Stimulated activated CD8-positive, alpha-beta memory T cell treated with anti-CD3 and anti-CD28 coated beads, Interleukin-7, amount 100 ng/mL, for 4 hours (primary cell): Measurements from ENCODE around the gene TBCK.

Experiments
- DNase-seq, 2 donors: peaks; one replicate each; pipeline ENCODE4 v3.0.0-alpha.2; 2020; ENCODE audit warnings: low read depth in 2 of 2

TBCK gene

GRCh38 chr4:106039796-106040195 lies 276.2 kb downstream of the TBCK start:
- no peak for DNase-seq

GRCh38 chr4:106038908-106039307 lies 277.1 kb downstream of the TBCK start:
- DNase-seq: no peak

GRCh38 chr4:106038012-106038411 lies 278.0 kb downstream of the TBCK start:
- no peak for DNase-seq

- no peak for DNase-seq
These were observed 279.2 kb downstream of the TBCK start for GRCh38 chr4:106036848-106037247.

GRCh38 chr4:106036334-106036733 lies 279.7 kb downstream of the TBCK start:
- DNase-seq: no peak

GRCh38 chr4:106035204-106035603 lies 280.8 kb downstream of the TBCK start:
- no peak for DNase-seq

GRCh38 chr4:106034751-106035150 lies 281.3 kb downstream of the TBCK start:
- DNase-seq: no peak

- no peak for DNase-seq
These were observed 281.8 kb downstream of the TBCK start for GRCh38 chr4:106034220-106034619.

GRCh38 chr4:106033469-106033868 lies 282.5 kb downstream of the TBCK start:
- no peak for DNase-seq

GRCh38 chr4:106032851-106033286 lies 283.1 kb downstream of the TBCK start:
- no peak for DNase-seq

GRCh38 chr4:106022454-106022853 lies 293.6 kb downstream of the TBCK start:
- no peak for DNase-seq

GRCh38 chr4:106021737-106022410 lies 294.1 kb downstream of the TBCK start:
- no peak for DNase-seq

GRCh38 chr4:106019771-106020170 lies 296.2 kb downstream of the TBCK start:
- DNase-seq: no peak

- DNase-seq: no peak
These were observed 298.0 kb downstream of the TBCK start for GRCh38 chr4:106017975-106018374.

- no peak for DNase-seq
These were observed 304.6 kb downstream of the TBCK start for GRCh38 chr4:106011387-106011786.

GRCh38 chr4:106010761-106011160 lies 305.2 kb downstream of the TBCK start:
- no peak for DNase-seq

- DNase-seq: no peak
These were observed 313.0 kb downstream of the TBCK start for GRCh38 chr4:106002994-106003393.

- no peak for DNase-seq
These were observed 317.6 kb downstream of the TBCK start for GRCh38 chr4:105998171-105999063.

- DNase-seq: no peak
These were observed 319.2 kb downstream of the TBCK start for GRCh38 chr4:105996845-105997244.

GRCh38 chr4:105994841-105995501 lies 321.0 kb downstream of the TBCK start:
- no peak for DNase-seq

GRCh38 chr4:105994061-105994460 lies 321.9 kb downstream of the TBCK start:
- no peak for DNase-seq

- no peak for DNase-seq
These were observed 323.2 kb downstream of the TBCK start for GRCh38 chr4:105992641-105993305.
